Prostate gland (tissue), 2 donors: ENCODE measurements around the gene PMM2.

Experiments
- CTCF ChIP-seq, 4 experiments: fragments of 200-600 bp in 2 of 4; fragments of 450-650 bp in 2 of 4; sonication (generic) in 2 of 4; IDR thresholded peaks; 1 replicate in 3 of 4; 2 replicates in 1 of 4; pipeline ENCODE4 v1.5.1; 2016 to 2019; ENCODE audit warnings: antibody characterized with exemption in 4 of 4, mild to moderate bottlenecking in 2 of 4, moderate library complexity in 2 of 4
- POLR2A ChIP-seq: fragments of 450-650 bp; IDR thresholded peaks from one replicate; pipeline ENCODE4 v1.6.1; 2016; ENCODE audit warnings: antibody characterized with exemption, mild to moderate bottlenecking

DNA sequence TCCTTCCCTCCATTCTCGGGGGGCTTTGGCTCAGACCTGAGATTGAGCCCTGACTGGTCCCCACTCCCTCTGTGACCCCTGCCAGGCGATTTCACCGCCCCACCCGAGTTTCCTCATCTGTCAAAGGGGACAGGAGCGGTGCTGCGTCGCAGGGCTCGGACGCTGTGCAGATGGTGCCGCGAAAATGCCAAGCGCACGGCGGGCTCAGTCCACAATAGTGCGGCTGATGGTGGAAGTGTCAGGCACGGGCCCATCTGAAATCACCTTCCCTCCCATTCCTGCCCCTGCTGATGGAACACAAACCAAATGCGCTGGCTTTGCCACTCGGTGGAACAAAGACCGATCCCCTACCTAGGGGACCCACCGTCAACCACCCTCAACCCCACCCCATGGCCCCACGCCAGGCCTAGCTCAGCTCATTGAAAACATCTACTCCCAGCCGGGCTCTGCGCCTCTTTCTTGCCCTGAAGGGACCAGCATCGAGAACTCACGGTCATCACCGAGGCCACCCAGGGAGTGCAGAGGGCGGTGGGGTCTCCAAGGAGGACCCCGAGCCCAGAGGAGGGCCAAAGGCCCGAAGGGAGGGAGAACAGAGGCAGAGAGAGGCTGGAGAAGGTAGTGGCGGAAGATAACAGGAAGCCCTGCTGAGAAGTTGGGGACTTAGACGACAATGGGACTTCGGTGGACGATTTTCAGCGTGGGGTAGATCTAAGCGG lies 69.7 kb downstream of the PMM2 start:
- no peak for TF ChIP-seq CTCF (IDR thresholded peaks at IDR 0.05)
- TF ChIP-seq POLR2A: no peak
